Neural cell (in vitro differentiated cells): ENCODE data around the gene NCAM1. TPM values are rescaled to one million over a fixed set of nuclear protein-coding genes. Genes with fewer than 3 reads are reported as not detected.

Experiments
- H2AFZ ChIP-seq: fragments of 200-600, 300-800 bp; sonication (generic), shearing (Covaris generic); 2 replicates; pipeline ENCODE4 v1.6.0; 2014; ENCODE audit warnings: low read depth, mild to moderate bottlenecking, antibody characterized with exemption, low read length, moderate library complexity
- H3F3A ChIP-seq: fragments of 200-600 bp; shearing (Covaris generic); 2 replicates; pipeline ENCODE4 v1.6.1; 2016; ENCODE audit warnings: mild to moderate bottlenecking, moderate library complexity, mixed read lengths, antibody characterized with exemption, low read length; ENCODE audit not compliant: insufficient read depth, poor library complexity, severe bottlenecking
- H3K27ac ChIP-seq: fragments of 200-600, 300-800 bp; sonication (generic), shearing (Covaris generic); 2 replicates; pipeline ENCODE4 v1.5.1; 2014; ENCODE audit warnings: mild to moderate bottlenecking, low read length, moderate library complexity
- H3K27me3 ChIP-seq: fragments of 300-800, 200-600 bp; sonication (generic), shearing (Covaris generic); 2 replicates; pipeline ENCODE4 v1.6.0; 2014; ENCODE audit warnings: mild to moderate bottlenecking, low read depth, low read length, moderate library complexity; ENCODE audit not compliant: insufficient read depth
- H3K36me3 ChIP-seq: fragments of 300-800, 200-600 bp; sonication (generic), shearing (Covaris generic); 2 replicates; pipeline ENCODE4 v1.5.1; 2014; ENCODE audit warnings: mild to moderate bottlenecking, antibody characterized with exemption, low read length, moderate library complexity; ENCODE audit not compliant: insufficient read depth
- H3K4me2 ChIP-seq: fragments of 300-800, 200-600 bp; sonication (generic), shearing (Covaris generic); 2 replicates; pipeline ENCODE4 v1.6.0; 2014; ENCODE audit warnings: mild to moderate bottlenecking, low read length
- H3K4me3 ChIP-seq: fragments of 300-800, 200-600 bp; sonication (generic), shearing (Covaris generic); 2 replicates; pipeline ENCODE4 v1.5.1; 2014; ENCODE audit warnings: mild to moderate bottlenecking, low read length, moderate library complexity
- H3K79me2 ChIP-seq: fragments of 200-600 bp; shearing (Covaris generic); replicated peaks from 2 replicates; pipeline ENCODE4 v1.6.0; 2014; ENCODE audit warnings: mild to moderate bottlenecking, low read length, moderate library complexity; ENCODE audit not compliant: insufficient read depth
- H3K9ac ChIP-seq: fragments of 300-800, 200-600 bp; sonication (generic), shearing (Covaris generic); 2 replicates; pipeline ENCODE4 v1.6.1; 2016; ENCODE audit warnings: mild to moderate bottlenecking, low read length, mixed read lengths
- H3K9me2 ChIP-seq: fragments of 200-600 bp; shearing (Covaris generic); 2 replicates; pipeline ENCODE4 v1.6.1; 2016; ENCODE audit warnings: mild to moderate bottlenecking, low read length, mixed read lengths; ENCODE audit not compliant: insufficient read depth
- H3K9me3 ChIP-seq: fragments of 200-600, 300-800 bp; sonication (generic), shearing (Covaris generic); 2 replicates; pipeline ENCODE4 v1.6.1; 2016; ENCODE audit warnings: mild to moderate bottlenecking, mixed run types, low read length, moderate library complexity, mixed read lengths
- H4K20me1 ChIP-seq: fragments of 200-600 bp; shearing (Covaris generic); 2 replicates; pipeline ENCODE4 v1.6.1; 2016; ENCODE audit warnings: mild to moderate bottlenecking, mixed run types; ENCODE audit not compliant: insufficient read depth
- EP300 ChIP-seq: fragments of 450-650 bp; conservative IDR thresholded peaks from 2 replicates; pipeline ENCODE4 v1.6.1; 2014; ENCODE audit warnings: antibody characterized with exemption, mild to moderate bottlenecking, moderate library complexity; ENCODE audit not compliant: poor library complexity, severe bottlenecking
- EZH2 ChIP-seq: fragments of 200-600, 300-800 bp; shearing (Covaris generic), sonication (generic); IDR thresholded peaks from 2 replicates; pipeline ENCODE4 v1.6.1; 2014; ENCODE audit warnings: antibody characterized with exemption, low read length, borderline replicate concordance, mild to moderate bottlenecking; ENCODE audit not compliant: insufficient read depth, poor library complexity, severe bottlenecking
- MXI1 ChIP-seq: fragments of 450-650 bp; conservative IDR thresholded peaks from 2 replicates; pipeline ENCODE4 v1.6.1; 2014; ENCODE audit warnings: antibody characterized with exemption, mild to moderate bottlenecking; ENCODE audit not compliant: poor library complexity, severe bottlenecking
- POLR2AphosphoS5 ChIP-seq: IDR thresholded peaks from 2 replicates; pipeline ENCODE4 v1.6.1; 2012
- RAD21 ChIP-seq: fragments of 450-650 bp; conservative IDR thresholded peaks from 2 replicates; pipeline ENCODE4 v1.6.1; 2014; ENCODE audit warnings: antibody characterized with exemption, mild to moderate bottlenecking, moderate library complexity
- REST ChIP-seq: IDR thresholded peaks from 2 replicates; pipeline ENCODE4 v1.6.1; 2012; ENCODE audit warnings: borderline replicate concordance
- SMC3 ChIP-seq: fragments of 450-650 bp; conservative IDR thresholded peaks from 2 replicates; pipeline ENCODE4 v1.6.1; 2014; ENCODE audit warnings: antibody characterized with exemption, mild to moderate bottlenecking, moderate library complexity; ENCODE audit not compliant: poor library complexity
- TAF1 ChIP-seq: IDR thresholded peaks from 2 replicates; pipeline ENCODE4 v1.6.1; 2012; ENCODE audit warnings: low read depth
- polyA plus RNA-seq: library from polyadenylated mRNA; depleted of rRNA; stranded (reverse); fragments of >200 nt; gene quantifications from 2 replicates; pipeline ENCODE4 v1.2.3, GENCODE V29; 2014
- TF ChIP-seq, protein P1 (sequence below): fragments of 450-650 bp; IDR thresholded peaks from 2 replicates; pipeline ENCODE4 v1.5.1; 2014; ENCODE audit warnings: antibody characterized with exemption, mild to moderate bottlenecking, moderate library complexity; ENCODE audit not compliant: poor library complexity, severe bottlenecking

NCAM1 gene
- polyA plus RNA-seq, 1 donor from 2014 or later = 120 TPM

DNA sequence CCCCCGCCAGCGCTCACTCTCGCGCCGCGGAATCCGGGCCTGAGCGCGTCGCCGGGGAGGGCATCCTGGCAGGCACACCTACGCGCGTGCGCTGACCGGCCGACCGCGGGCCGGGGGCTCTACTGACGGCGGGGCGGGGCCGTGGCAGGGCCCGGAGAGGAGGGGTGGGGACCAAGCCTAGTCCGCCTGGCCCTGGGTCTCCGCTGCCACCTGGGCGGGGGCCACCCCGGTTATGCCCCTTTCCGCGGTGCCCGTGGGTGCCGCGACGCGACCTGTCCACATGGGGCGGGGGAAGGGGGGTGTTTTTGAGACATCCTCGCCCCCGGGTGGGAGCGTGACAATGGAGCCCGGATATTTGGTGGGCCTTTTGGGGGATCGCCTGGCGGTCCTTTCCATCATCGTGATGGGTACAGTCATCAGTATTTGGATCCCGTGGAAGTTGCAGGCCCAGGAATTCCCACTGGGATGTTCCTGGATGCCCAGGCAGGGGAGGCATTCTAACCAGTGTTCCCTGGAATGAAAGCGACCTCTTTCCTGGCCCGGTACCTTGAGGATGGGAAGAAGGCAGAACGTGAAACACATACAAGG is 2.2 kb downstream of the NCAM1 start:
- Histone ChIP-seq H3K9me3 (no peaks in the 10 kb centered on the region), H3K9ac (peak overlapping the region; percentile 90), H3F3A (peaks cover 3% of the 10 kb centered on the region), H3K4me2 (peak overlapping the region; percentile 78), H4K20me1 (peaks cover 9% of the 10 kb centered on the region), H3K27me3 (no peaks in the 10 kb centered on the region), H3K36me3 (no peaks in the 10 kb centered on the region), H3K27ac (peak overlapping the region; percentile 96), H3K4me3 (peak overlapping the region; percentile 88), H2AFZ (no peak overlapping the region), H3K79me2 (peaks cover 61% of the 10 kb centered on the region), H3K9me2 (no peaks in the 10 kb centered on the region)
- peak; percentile 20 for TF ChIP-seq POLR2AphosphoS5
- no peak for TF ChIP-seq EP300
- peak; percentile 11 for TF ChIP-seq MXI1
- peak; percentile 83 for TF ChIP-seq REST

GRCh38 chr11:112965656-112966055 is 4.4 kb downstream of the NCAM1 start:
- Histone ChIP-seq H3K27ac (no peak overlapping the region), H3K27me3 (no peaks in the 10 kb centered on the region), H3K79me2 (peaks cover 83% of the 10 kb centered on the region), H3K4me2 (peak overlapping the region; percentile 78), H4K20me1 (peaks cover 16% of the 10 kb centered on the region), H3K4me3 (peak overlapping the region; percentile 88), H2AFZ (no peak overlapping the region), H3K9me3 (no peaks in the 10 kb centered on the region), H3K36me3 (no peaks in the 10 kb centered on the region), H3K9me2 (no peaks in the 10 kb centered on the region), H3K9ac (no peak overlapping the region), H3F3A (peaks cover 3% of the 10 kb centered on the region)
- no peak for TF ChIP-seq SMC3
- no peak for TF ChIP-seq POLR2AphosphoS5
- TF ChIP-seq REST = no peak
- no peak for TF ChIP-seq MXI1
- TF ChIP-seq EZH2 = no peak
- TF ChIP-seq EP300 = no peak
- no peak for TF ChIP-seq RAD21
- no peak for TF ChIP-seq TAF1
- TF ChIP-seq, protein P1, sequence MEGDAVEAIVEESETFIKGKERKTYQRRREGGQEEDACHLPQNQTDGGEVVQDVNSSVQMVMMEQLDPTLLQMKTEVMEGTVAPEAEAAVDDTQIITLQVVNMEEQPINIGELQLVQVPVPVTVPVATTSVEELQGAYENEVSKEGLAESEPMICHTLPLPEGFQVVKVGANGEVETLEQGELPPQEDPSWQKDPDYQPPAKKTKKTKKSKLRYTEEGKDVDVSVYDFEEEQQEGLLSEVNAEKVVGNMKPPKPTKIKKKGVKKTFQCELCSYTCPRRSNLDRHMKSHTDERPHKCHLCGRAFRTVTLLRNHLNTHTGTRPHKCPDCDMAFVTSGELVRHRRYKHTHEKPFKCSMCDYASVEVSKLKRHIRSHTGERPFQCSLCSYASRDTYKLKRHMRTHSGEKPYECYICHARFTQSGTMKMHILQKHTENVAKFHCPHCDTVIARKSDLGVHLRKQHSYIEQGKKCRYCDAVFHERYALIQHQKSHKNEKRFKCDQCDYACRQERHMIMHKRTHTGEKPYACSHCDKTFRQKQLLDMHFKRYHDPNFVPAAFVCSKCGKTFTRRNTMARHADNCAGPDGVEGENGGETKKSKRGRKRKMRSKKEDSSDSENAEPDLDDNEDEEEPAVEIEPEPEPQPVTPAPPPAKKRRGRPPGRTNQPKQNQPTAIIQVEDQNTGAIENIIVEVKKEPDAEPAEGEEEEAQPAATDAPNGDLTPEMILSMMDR = no peak
